OCI-LY3 (cell line): ENCODE measurements around the gene HPS1.

Source experiments
- H2AFZ ChIP-seq: fragments of 200-600, 300-600 bp; shearing (Covaris generic); 2 replicates; pipeline ENCODE4 v1.6.0; 2014; ENCODE audit warnings: antibody characterized with exemption, low read depth, low read length
- H3K27ac ChIP-seq: fragments of 200-600, 300-600 bp; sonication (generic); 2 replicates; pipeline ENCODE4 v1.5.1; 2014; ENCODE audit warnings: mild to moderate bottlenecking, low read length, moderate library complexity, mixed read lengths
- H3K27me3 ChIP-seq: fragments of 200-600, 300-600 bp; sonication (generic); 2 replicates; pipeline ENCODE4 v1.6.1; 2014; ENCODE audit warnings: low read depth, low read length, mixed read lengths
- H3K36me3 ChIP-seq: fragments of 200-600, 300-600 bp; sonication (generic); replicated peaks from 2 replicates; pipeline ENCODE3; 2014; ENCODE audit warnings: low read depth, low read length, mixed read lengths
- H3K4me1 ChIP-seq: fragments of 300-600, 200-600 bp; sonication (generic); 2 replicates; pipeline ENCODE4 v1.6.1; 2014; ENCODE audit warnings: low read length, mixed read lengths
- H3K4me2 ChIP-seq: fragments of 200-600, 300-600 bp; sonication (generic); 2 replicates; pipeline ENCODE4 v1.6.1; 2014; ENCODE audit warnings: low read length, mixed read lengths
- H3K4me3 ChIP-seq: fragments of 300-600, 200-600 bp; sonication (generic); 2 replicates; pipeline ENCODE4 v1.5.1; 2014; ENCODE audit warnings: antibody characterized with exemption, mild to moderate bottlenecking, low read length, moderate library complexity
- H3K79me2 ChIP-seq: fragments of 300-600, 200-600 bp; shearing (Covaris generic); 2 replicates; pipeline ENCODE4 v1.6.1; 2014; ENCODE audit warnings: mild to moderate bottlenecking, low read length, mixed read lengths
- H3K9ac ChIP-seq: fragments of 300-600, 200-600 bp; shearing (Covaris generic); 2 replicates; pipeline ENCODE4 v1.6.0; 2014; ENCODE audit warnings: mild to moderate bottlenecking, low read length, moderate library complexity
- H3K9me3 ChIP-seq: fragments of 200-600, 300-600 bp; shearing (Covaris generic); 2 replicates; pipeline ENCODE4 v1.6.1; 2014; ENCODE audit warnings: low read length, mixed read lengths; ENCODE audit not compliant: insufficient read depth
- H4K20me1 ChIP-seq: fragments of 200-600, 300-600 bp; sonication (generic); 2 replicates; pipeline ENCODE4 v1.6.1; 2016; ENCODE audit warnings: low read length, mixed read lengths; ENCODE audit not compliant: insufficient read depth
- EZH2phosphoT487 ChIP-seq: fragments of 200-600 bp; shearing (Covaris generic); IDR thresholded peaks from 2 replicates; pipeline ENCODE4 v1.6.1; 2018; ENCODE audit warnings: antibody characterized with exemption, mixed run types, low read depth
- TF ChIP-seq, protein P1 (sequence below): fragments of 200-600, 300-600 bp; sonication (generic); IDR thresholded peaks from 2 replicates; pipeline ENCODE4 v1.5.1; 2014; ENCODE audit warnings: antibody characterized with exemption, low read length, low read depth

HPS1 gene

DNA sequence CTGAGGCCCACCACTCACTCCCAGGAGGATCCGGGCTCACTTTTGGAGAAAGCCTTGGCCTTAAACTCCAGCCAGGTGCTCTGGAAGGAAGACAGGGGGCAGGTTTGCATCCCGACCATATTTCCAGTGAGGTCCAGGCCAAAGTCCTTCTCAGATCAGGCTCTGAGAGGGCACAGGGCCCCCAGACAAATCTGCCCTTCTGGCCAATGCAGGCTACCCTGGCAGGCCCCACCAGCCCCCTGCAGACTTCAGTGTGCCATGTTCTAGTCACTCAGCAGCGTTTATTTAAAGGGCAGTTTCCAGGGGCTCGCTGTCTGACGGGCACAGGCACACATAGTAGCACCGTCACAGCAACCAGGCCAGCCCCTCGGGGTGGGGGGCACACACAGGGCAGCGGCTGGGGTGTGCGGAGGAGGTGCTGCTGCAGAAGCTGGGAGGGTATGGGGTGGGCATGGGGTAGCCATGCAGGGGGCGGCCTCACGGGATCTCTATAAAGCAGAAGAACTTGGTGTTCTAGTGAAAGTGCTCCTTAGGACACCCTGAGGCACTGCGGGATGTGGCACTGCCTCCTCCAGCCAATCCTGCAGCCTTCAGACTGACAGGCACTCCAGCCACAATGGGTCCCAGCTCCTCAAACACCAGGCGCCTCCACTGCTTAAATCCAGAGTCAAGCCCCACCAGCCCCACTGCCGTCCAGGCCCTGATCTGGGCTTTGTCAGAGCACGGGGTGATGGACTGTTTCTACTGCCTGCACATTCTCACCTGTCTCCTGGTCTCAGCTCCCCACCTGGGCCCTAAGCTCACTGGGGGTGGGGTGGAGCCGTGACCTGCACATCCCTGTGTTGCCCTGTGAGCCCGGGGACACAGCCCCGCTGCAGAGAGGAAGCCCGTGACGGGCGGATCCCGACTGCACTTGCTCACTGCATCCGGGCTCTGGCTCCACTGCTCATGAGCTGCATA is 22.2 kb downstream of the HPS1 start:
- H3K27ac ChIP-seq, result no peak overlapping the region
- TF ChIP-seq, protein P1, sequence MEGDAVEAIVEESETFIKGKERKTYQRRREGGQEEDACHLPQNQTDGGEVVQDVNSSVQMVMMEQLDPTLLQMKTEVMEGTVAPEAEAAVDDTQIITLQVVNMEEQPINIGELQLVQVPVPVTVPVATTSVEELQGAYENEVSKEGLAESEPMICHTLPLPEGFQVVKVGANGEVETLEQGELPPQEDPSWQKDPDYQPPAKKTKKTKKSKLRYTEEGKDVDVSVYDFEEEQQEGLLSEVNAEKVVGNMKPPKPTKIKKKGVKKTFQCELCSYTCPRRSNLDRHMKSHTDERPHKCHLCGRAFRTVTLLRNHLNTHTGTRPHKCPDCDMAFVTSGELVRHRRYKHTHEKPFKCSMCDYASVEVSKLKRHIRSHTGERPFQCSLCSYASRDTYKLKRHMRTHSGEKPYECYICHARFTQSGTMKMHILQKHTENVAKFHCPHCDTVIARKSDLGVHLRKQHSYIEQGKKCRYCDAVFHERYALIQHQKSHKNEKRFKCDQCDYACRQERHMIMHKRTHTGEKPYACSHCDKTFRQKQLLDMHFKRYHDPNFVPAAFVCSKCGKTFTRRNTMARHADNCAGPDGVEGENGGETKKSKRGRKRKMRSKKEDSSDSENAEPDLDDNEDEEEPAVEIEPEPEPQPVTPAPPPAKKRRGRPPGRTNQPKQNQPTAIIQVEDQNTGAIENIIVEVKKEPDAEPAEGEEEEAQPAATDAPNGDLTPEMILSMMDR, result no peak
- no peak for TF ChIP-seq EZH2phosphoT487
- no peak overlapping the region for H3K4me2 ChIP-seq
- peaks cover 7% of the 10 kb centered on the region for H3K4me1 ChIP-seq
- H4K20me1 ChIP-seq, result no peaks in the 10 kb centered on the region
- no peaks in the 10 kb centered on the region for H3K36me3 ChIP-seq
- no peaks in the 10 kb centered on the region for H3K9me3 ChIP-seq
- H3K4me3 ChIP-seq, result no peak overlapping the region
- no peaks in the 10 kb centered on the region for H3K79me2 ChIP-seq
- H3K27me3 ChIP-seq, result no peaks in the 10 kb centered on the region
- no peak overlapping the region for H2AFZ ChIP-seq
- H3K9ac ChIP-seq, result no peak overlapping the region

DNA sequence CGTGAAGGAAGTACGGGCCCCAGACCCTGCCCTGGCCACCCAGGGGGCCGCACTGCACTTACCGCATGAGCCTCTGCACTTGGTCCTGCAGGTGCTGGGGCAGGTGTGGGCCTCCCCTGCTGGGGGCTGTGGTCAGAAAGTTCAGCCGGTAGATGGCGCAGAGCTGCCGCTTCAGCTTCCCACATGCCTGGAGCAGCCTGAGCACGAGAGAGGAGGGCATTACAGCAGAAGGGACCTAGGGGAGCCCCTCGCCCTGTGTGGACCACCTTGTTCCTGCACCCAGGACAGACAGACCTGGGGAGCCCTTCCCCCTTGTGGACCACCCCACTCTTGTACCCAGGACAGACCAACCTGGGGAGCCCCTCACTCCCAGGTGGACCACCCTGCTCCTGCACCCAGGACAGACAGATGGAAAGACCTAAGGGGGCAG is 23.0 kb downstream of the HPS1 start:
- Histone ChIP-seq H3K9ac (no peak overlapping the region), H3K4me3 (no peak overlapping the region), H4K20me1 (no peaks in the 10 kb centered on the region), H3K4me2 (no peak overlapping the region), H3K9me3 (no peaks in the 10 kb centered on the region), H3K4me1 (peaks cover 7% of the 10 kb centered on the region), H3K27ac (no peak overlapping the region), H2AFZ (no peak overlapping the region), H3K36me3 (no peaks in the 10 kb centered on the region), H3K27me3 (no peaks in the 10 kb centered on the region), H3K79me2 (no peaks in the 10 kb centered on the region)
- no peak for TF ChIP-seq EZH2phosphoT487
- TF ChIP-seq, protein P1, result peak; percentile 58

DNA sequence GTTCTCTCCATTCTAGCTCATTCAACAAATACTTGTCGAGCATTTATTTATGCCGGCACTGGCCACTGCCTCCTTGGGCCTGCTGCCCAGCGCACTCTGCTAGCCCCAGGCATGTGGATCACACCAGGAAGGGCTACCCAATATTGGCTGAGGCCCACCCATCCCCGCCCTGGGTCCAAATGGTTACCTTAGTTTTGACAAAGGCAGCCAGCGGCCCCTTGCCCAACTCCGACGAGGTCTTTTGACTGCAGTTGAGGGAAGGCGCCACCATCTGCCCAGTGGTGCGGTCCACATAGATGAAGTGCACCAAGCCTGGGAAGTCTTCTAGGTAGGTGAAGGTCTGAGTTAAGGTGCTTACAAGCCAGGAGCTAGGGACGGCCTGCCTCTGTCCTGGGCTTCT is 24.6 kb downstream of the HPS1 start:
- H4K20me1 ChIP-seq, result no peaks in the 10 kb centered on the region
- TF ChIP-seq EZH2phosphoT487, result no peak
- TF ChIP-seq, protein P1, result no peak

DNA sequence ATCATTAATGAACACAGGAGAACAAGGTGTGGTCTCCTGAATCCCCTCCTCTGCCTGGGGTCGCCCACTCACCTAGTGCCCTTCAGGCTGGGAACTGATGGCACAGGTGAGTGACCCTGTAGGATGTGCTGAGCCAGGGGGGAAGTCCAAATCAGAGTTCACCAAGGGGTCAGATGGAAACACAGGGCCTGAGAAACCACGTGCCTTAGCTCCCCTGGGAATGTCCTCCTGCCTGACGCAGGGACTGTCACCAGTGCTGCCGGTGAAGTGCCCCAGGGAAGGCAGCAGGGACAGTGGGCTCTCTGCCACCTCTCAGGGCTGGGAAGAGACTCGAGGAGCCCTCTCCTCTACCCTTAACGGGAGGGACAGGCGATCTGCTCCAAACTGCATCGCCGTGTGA is 25.9 kb downstream of the HPS1 start:
- no peaks in the 10 kb centered on the region for H3K27me3 ChIP-seq
- no peak overlapping the region for H3K4me2 ChIP-seq
- no peaks in the 10 kb centered on the region for H3K36me3 ChIP-seq
- no peak overlapping the region for H3K9ac ChIP-seq
- no peak overlapping the region for H3K27ac ChIP-seq
- no peaks in the 10 kb centered on the region for H3K9me3 ChIP-seq
- TF ChIP-seq EZH2phosphoT487, result no peak
- no peaks in the 10 kb centered on the region for H4K20me1 ChIP-seq
- peaks cover 7% of the 10 kb centered on the region for H3K4me1 ChIP-seq
- H2AFZ ChIP-seq, result no peak overlapping the region
- no peaks in the 10 kb centered on the region for H3K79me2 ChIP-seq
- no peak overlapping the region for H3K4me3 ChIP-seq

More for the DNA sequence above, 24.6 kb downstream of the HPS1 start:
- Histone ChIP-seq H3K36me3 (no peaks in the 10 kb centered on the region), H3K4me1 (peaks cover 7% of the 10 kb centered on the region), H3K27me3 (no peaks in the 10 kb centered on the region), H3K27ac (no peak overlapping the region), H2AFZ (no peak overlapping the region), H3K4me2 (no peak overlapping the region), H3K79me2 (no peaks in the 10 kb centered on the region), H3K9ac (no peak overlapping the region), H3K9me3 (no peaks in the 10 kb centered on the region), H3K4me3 (no peak overlapping the region)
